CD4-positive, alpha-beta T cell treated with Interleukin-10 for 1 hour (primary cell): Measurements from ENCODE around the gene ZNF697.
"Not testable (repeated sequence)": the region's sequence is repeated elsewhere in the genome, so short reads cannot be mapped to it uniquely, and the experiment has no call there.

Experiments
- DNase-seq: peaks from one replicate; pipeline ENCODE4 v3.0.0-alpha.2; 2020

The ZNF697 gene

DNA sequence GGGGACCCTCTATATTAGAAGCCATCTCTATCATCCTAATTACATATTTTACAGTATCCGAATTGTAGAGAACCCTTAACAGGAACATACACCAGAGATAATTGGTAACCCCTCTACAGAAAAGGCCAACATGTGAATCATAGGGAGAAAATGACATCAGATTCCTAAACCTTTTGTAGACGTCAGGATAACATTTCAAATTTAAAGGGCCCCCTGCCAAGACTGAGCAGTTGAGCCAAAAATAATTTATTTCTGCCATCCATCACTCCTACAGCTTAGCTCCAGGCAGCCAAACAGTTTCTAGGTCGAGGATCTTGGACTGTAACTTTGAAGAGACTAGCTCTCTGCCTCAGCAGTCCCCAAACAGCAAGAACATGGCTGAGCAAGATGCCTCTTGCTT is 21.2 kb downstream of the ZNF697 start:
- no peak for DNase-seq

DNA sequence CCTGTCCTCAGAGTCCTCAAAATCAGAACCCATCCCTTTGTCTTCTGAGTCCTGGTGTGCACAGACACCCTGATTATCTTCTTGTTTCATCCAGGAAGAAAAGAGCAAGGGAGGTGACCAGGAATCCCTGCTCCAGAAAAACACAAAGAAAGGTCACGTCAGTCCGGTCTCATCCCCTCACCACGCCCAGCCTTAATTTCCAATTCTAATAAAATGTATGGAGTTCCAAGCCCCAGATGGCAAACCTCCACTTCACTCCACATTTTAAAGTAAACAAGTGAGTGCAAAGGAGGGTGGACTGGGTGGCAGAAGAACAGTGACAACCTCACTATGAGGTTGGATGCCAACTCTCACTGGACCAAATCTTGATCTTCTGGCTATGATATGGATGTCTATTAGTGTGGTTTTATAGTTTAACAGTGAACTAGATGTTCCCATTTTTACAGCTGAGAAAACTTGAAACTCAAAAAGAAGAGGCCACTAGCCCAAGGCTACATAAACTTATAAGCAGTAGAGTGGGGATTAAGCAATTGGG is 22.0 kb downstream of the ZNF697 start:
- DNase-seq, result no peak

DNA sequence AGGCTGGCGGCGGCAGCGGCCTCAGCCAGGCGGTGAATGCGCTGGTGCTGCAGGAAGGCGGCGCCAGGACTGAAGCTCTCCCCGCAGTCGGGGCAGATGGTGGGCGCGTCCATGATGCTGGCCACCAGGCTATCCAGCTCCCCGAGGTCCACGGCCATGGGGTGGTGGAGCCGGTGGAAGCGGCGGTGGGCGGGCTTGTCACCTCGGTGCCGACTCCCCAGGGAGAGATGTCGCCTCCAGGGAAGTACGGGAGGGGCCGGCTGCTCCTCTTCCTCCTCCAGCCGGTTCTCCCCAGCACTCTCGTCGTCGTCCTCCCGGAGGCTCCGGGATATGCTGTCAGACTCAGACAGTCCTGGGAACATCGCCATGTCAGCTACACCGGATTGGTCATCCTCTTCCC is 24.4 kb downstream of the ZNF697 start:
- DNase-seq, result no peak

DNA sequence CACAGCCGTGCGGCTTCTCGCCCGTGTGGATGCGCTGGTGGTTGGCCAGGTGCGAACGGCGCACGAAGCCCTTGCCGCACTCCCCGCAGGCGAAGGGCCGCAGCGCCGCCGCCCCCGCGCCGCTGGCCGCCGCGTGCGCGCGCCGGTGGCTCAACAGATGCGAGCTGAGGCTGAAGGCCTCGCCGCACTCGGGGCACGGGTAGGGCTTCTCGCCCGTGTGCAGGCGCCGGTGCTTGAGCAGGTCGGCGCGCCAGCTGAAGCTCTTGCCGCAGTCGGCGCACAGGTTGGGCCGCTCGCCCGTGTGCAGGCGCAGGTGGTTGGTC is 24.9 kb downstream of the ZNF697 start:
- no peak for DNase-seq

DNA sequence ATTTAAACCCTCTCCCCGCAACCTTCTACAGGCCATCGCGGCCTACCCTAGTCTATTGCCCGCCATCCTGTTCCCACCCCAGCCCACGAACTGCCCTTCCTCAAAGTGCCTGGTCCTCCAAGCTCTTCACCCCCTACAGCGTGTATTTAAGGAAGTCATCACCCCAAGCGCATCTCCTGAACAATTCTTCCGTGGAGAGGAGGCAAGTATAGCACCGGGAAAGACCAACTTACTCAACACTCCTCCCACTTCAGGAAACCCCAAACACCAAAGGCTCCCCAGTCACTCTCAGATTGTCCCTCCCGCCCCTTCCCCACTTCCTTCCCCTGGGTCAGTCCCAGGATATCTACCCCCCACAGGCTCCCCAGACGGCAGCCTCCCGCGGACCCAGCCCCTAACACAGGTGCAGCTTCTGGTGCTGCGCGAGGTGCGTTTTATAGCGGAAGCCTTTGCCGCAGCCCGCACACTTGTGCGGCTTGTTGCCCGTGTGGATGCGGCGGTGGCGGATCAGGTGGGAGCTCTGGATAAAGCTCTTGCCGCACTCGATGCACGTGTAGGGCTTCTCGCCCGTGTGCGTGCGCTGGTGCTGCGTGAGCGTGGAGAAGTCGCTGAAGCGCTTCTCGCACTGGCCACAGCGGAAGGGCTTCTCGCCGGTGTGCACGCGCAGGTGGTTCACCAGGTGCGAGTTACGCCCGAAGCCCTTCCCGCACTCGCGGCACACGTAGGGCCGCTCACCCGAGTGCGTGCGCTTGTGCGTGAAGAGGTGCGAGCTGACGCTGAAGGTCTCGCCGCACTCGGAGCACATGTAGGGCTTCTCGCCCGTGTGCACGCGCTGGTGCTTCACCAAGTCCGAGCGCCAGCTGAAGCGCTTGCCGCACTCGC is 25.5 kb downstream of the ZNF697 start:
- DNase-seq, result no peak

DNA sequence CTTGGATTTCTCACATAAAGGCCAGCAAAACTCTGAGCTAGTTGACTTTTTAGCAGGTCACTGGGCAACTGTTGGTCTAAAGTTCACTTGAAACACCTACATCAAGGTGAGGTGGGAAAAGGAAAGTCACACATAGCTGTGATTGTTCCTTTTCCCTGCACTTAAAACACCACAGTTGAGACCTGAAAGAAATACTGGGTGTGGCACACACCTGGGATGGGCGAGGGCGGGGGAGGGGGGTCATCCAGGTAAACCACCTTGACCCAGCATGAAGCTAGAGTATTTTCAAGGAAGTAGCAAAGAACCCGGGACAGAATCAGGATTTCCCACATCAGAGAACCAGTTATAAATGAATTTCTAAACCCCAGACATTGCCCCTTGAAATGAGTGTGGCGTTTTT is 26.4 kb downstream of the ZNF697 start:
- DNase-seq, result no peak

DNA sequence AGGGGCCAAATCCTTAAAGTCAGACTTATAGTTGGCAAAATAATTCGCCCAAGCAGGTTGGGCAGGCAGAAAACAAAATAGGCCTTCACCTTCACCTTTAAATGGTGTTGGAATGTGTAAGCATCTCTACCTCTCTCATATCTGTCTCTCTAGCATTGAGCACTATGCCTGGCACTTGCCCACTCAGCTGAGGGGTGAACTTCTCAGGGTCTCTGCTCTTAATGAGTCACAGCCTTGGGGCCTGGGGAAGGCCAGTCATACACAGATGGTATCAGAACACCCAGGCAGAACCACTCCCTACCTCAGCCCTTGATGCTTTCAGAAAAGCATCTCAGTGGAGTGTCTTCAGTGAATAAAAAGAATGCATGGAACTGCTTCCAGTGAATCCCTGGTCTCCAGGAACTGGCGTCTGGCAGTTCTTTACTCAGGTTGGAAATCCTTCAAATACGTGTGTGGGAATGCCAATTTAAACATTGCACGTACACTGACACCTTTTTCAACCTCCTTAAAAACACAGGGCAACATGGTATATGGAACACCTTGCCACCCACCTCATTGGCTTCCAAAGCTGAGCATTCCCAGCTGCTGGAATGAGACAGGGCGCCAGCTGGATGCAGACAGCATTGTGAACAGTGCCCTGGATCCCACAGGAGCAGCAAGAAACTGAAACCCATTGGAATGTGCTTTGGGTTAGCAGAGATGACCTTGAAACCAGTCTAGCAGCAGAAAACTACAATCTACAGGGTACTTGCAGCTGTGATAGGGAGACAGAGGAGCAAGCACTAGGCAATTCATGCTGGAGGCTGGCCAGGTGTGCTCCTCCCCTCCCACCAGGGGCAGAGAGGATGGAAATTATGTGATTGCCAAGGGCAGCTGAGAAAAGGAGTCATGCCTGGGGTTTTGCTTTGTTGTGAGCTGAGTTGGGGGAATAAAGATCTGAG is 30.0 kb downstream of the ZNF697 start:
- no peak for DNase-seq

DNA sequence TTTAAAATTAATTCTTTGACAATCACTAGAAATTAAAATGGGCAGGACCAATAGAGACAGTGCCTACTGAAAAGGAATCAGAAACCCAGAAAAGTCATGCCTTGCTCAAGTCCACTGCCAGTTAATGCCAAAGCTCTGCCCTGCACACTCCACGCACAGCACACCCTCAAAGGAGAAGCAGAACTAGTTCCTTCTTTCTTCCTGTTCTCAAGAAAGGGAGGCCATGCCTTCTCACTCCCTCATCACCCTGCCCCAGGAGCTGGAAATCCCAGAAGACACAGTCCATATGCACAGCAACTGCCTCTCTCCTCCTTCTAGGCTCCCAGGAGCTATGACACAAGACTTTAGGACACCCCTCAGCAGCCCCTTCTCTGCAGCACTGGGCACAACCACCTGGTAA is 31.3 kb downstream of the ZNF697 start:
- DNase-seq, result not testable (repeated sequence)

DNA sequence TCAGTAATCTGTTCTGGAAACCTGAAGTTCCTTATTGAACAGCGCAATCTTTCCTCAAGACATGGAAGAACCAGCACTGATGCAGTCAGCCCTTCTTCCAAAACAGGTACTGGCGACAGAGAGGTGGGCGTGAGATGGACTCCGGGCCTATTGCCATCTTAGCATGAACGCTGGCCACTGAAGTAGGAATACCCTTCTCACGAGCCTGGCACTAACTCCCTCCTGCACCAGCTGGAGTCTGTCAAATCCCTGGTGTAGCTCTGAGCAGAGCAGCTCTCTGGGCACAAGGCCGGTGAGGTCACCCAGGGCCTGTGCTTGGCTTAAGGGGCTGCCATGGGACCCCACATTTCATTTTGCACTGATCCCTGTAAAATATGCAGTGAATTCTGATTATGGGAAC is 33.0 kb downstream of the ZNF697 start:
- DNase-seq, result not testable (repeated sequence)

DNA sequence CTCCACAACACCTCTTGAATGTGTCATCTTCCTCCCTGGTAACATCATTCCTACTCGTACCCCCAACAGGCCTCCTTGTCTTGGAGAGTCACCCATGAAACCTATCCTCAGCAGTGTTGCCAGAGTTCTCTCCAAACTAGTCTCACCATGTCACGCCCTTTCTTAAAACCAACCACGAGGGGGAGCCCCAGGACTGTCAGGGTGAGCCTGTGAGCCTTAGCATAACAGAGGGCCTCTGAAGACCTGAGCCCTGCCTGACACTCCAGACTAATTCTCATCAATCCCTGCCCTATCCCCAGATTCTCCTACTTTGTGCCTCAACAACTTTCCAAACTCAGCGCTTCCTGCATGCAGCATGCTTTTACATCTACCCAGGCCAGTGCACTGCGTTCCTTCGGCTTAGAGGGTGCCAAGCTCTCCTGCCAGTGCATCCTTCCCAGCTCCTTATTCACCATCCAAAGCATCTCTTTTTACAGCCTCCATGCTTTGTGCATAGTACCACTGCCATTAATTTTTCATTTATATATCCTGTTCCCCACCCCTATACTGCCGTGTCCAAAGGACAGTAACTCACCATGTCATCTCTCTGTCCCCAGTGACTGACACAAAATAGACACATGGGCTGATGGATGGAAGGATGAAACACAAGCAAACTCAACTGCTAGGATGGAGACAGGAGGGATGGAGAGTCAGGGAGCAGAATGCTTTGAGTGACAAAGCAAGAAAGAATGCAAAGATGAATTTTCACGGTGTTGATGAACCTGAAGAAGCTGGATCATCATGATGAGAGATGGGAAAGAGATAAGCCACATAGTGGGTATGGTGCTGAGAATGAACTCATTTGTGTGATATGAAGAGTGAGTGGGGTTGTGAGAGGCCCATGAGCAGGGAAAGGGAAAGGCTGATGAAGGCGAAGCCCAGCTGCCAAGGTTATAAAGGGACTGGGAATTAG is 34.0 kb downstream of the ZNF697 start:
- DNase-seq, result peak; percentile 44

DNA sequence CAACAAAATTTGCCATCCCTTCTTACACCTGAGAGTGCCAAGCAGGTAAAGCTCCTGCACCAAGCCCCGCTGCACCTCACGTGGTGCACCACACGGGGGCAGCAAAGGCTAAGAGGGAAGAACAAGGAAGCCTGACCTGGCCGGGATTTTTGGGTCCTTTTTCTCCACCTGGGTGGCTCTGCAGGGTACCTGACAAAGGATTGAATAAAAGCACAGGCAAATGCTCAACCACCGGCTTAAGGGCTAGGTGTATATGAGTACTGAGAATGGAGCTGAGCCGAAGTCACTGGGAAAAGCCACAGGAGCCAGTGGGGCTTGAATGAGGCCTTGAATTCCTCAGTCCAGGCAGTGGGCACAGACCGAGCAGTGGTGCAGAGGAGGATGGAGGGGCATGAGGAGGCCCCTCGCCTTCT is 36.4 kb downstream of the ZNF697 start:
- peak; percentile 49 for DNase-seq

DNA sequence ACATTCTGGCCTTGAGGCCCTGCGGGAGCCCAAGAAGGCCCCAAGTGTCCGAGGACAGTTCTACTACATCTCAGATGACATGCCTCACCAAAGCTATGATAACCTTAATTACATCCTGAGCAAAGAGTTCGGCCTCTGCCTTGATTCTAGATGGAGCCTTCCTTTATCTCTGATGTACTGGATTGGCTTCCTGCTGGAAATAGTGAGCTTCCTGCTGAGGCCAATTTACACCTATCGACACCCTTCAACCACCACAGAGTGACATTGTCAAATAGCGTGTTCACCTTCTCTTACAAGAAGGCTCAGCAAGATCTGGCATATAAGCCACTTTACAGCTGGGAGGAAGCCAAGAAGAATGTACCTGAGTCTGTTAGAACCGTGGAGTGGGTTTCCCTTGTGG is 39.2 kb downstream of the ZNF697 start:
- DNase-seq, result not testable (repeated sequence)

DNA sequence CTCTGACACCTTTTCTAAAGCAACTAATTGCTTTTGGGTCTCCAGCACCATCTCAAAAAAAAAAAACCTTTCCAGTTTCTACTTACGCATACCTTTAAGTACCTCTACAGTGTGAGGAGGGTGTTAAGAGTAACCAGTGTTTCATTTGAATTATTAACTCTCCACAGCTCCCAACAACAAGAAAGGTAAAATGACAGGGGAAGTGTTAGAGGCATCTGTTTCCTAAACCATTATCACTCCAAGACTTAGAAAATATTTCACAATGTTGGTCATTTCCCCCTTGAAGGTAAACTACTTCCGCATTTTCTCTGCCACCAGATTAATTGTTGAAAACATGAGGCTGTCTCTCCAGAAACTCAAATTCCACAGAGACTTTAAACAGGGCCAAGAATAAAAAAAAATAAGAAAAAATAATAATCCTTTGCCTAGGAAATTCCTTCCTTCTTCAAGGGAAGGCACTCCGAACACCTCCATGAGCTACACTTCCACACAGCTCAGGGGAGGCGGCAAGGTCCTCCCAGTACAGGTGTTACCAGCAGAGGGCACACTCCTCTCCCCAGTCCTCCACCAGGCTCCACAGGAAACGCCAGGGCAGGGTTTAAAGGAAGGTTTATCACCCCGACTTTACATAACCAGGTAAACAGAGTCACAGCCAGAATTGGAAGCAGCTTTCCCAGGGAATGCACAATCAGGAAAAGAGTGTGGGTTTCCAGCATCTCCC is 40.8 kb downstream of the ZNF697 start:
- not testable (repeated sequence) for DNase-seq

DNA sequence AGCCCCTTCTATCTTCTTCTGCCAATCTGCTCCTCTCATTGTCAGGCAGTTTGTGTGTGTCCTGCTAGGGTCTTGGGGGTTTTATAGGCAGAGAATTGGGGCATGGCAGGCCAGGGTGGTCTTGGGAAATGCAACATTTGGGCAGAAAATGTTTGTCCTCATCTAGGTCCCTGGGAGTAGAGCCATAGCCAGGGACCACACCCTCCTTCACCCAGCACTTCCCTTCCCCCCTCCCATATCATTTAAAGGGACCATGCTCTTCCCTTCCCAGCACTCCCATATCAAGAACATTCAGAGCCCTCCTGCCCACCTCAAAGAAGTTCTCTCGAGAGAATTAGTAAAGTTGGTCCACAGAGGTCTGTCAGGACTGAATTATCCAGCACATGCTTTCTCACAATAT is 41.7 kb downstream of the ZNF697 start:
- no peak for DNase-seq

DNA sequence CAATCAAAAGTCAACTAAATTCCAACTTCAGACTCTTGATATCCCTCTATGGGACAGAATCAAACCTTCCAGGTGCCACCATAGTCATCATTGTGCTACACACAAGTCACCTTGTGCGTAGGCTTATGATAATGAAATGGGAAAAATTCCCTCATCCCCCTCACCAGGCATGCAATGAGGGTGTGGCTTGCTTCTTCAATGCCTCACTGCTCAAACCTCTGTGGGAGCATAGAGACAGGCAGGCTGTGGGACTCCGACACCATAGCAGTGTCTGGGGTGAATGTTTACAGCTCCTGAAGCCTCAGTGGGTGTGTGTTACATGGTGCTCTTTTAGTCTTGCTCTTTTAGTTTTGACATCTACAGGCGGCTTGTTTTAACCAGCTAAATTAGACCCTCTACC is 42.4 kb downstream of the ZNF697 start:
- DNase-seq, result no peak

DNA sequence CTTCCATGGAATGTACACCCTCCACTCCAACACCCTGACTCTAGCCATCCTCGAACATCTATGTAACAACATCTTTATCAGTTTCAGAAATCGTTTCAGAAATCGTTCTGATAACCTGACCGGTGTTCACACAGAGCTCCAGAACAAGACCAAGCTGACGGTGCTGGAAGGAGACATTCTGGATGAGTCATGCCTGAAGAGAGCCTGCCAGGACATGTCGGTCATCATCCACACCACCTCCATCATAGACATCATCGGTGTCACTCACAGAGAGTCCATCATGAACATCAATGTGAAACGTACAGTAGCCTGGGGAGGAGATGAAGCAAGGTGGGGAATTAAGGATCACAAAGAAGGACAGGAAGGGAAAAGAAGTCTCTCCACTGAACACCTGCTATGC is 43.0 kb downstream of the ZNF697 start:
- not testable (repeated sequence) for DNase-seq

DNA sequence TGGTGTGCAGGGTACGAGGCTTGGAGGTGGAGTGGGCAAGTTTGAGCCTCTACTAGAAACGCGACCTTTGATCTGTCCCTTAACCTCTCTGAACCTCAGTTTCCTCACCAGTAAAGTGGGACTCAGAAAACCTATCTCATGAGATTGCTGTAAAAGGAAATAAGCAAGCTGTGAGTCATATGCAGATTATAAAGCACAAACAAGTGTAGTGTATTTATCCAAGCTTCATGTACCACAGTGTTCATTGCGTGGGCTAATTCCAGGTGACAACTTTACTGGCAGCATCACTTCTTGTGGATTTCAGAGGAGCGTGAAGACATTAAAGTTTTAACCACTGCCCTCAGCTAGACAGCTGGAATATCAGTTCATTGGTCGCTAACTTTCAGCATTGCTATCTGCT is 44.4 kb downstream of the ZNF697 start:
- no peak for DNase-seq

DNA sequence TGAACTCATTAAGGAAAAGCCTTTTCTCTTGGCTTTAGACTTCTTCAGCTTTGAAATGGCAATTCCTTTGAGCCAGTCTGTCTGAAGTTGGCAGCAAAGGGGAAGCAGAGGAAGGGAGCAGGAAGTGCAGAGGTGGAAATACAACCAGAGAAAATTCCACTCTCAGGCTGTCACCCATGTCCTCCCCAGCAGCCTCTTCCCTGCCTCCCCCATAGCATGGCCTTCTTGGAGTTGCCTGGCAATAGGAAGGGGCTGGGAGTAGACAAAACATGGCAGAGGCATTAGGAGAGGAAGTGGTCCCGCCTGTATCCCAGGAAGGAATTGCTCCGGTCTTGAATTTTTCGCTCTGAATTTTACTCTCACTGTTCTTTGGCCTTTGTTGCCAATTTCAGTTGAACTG is 44.8 kb downstream of the ZNF697 start:
- DNase-seq, result not testable (repeated sequence)

DNA sequence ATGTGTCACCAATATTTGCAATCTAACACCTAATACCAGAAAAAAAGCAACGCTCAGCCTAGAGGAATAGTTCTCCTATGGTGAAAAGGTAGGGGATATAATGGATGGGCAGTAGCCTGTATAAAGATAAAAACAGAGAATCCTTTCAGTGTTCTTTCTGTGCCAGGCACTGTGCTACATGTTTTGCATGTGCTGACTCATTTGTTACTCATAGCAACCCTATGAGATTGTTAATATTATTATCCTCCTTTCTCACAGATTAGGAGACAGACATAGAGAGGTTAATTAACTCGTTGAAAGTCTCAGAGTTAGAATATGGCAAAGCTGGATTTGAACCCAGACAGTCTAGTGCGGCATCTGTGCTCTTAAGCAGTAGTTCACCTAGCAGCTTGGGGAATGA is 45.3 kb downstream of the ZNF697 start:
- not testable (repeated sequence) for DNase-seq

DNA sequence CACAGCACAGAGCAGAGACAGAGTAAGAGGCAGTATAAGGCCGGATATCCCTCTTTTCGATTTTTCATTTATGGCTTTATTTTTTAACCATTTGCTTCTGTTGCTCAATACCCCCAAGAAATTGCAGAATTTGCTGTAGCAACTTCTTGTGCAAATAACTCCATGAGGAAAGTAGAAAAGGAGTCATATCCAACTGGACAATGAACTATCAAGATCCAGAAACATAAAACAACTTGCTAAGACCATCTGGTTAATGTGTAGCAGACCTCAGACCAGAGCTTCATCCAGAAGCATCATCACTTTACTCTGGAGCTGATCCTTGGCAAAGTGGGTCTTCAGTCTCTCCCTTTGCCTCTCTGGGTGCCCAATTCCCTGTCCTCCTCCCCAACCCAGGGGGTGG is 45.9 kb downstream of the ZNF697 start:
- DNase-seq, result no peak

DNA sequence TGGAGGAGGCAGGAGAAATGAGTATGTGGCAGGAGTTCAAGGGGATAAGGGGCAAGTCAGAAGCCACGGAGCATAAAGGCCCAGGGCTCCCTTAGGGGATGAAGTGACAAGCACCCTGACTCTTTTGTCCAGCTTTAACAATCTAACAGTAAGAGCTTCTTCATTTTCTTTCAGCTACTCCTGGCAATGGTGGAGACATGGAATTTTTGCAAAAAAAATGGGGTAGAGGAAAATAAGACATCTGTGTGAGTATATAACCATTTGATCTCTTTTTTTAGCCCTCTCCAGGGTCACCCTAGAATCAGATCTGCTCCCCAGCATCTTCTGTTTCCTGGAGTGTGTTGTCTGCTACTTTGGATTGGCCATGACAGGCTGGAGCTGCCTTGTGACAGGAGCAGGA is 47.1 kb downstream of the ZNF697 start:
- no peak for DNase-seq

DNA sequence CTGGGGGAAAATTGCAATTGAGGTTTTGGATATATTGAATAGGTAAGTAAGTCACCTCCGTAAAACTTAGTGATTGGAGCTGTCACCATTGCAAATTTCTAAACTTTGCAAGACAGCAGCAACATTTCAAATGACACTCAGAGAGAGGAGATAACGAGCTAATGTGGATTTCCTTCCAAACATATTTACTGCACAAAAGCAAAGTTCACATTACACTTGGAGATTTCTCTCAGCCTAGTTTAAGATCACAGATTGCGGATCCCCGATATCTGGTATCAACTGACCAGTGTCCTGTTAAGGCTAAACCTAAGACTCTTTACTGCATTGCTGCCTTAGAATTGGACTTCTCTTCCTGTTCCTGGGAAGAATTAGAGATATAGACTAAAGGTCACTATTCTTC is 47.5 kb downstream of the ZNF697 start:
- DNase-seq, result no peak
